Dedifferentiated amniotic fluid mesenchymal stem cell (primary cell): Measurements from ENCODE around the gene MRPL47.
"Not testable (repeated sequence)": the region's sequence is repeated elsewhere in the genome, so short reads cannot be mapped to it uniquely, and the experiment has no call there.

ENCODE experiments used
- DNase-seq: peaks from one replicate; pipeline ENCODE4 v3.0.0-alpha.2; 2016; ENCODE audit errors: extremely low spot score

The MRPL47 gene

DNA sequence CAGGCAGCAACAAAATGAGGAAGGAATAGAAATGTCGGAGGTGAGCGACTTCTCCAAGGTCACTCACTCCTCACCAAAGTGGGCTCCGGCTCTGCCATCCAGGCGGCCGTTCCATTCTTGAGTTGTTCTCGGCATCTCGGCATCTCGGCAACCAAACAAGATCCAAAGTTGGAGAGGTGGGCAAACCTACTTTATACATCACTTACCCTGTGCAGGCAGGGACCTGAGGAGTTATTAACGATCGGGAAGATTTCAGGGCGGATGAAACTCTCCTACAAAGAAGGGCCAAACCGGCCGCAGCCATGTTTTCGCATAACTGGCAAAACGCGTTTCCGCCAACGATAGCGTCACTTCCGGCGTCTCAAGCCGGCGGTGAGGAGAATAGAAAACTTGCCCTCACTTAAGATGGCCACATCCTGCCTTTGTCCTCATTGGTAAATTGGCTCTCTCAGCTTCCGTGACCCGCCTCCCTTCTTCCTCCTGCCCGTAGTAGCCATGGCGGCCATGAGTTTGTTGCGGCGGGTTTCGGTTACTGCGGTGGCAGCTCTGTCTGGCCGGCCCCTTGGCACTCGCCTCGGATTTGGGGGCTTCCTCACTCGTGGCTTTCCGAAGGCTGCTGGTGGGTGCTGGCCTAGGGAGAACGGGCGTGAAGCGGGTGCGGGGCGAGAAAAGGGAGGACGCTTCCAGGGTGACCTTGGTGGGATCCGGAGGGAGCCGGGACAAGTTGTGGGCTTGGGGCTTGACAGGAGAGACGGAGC lies at the start of gene MRPL47, which contains the start of gene NDUFB5:
Gene MRPL47 (minus strand): TSS at position 318 of the 758 bp plus-strand sequence. CDS start 14 bp downstream, at position 304.
Gene NDUFB5 (plus strand): TSS at position 474 of the 758 bp plus-strand sequence. CDS start 22 bp downstream, at position 496.
- peak; percentile 99 for DNase-seq

DNA sequence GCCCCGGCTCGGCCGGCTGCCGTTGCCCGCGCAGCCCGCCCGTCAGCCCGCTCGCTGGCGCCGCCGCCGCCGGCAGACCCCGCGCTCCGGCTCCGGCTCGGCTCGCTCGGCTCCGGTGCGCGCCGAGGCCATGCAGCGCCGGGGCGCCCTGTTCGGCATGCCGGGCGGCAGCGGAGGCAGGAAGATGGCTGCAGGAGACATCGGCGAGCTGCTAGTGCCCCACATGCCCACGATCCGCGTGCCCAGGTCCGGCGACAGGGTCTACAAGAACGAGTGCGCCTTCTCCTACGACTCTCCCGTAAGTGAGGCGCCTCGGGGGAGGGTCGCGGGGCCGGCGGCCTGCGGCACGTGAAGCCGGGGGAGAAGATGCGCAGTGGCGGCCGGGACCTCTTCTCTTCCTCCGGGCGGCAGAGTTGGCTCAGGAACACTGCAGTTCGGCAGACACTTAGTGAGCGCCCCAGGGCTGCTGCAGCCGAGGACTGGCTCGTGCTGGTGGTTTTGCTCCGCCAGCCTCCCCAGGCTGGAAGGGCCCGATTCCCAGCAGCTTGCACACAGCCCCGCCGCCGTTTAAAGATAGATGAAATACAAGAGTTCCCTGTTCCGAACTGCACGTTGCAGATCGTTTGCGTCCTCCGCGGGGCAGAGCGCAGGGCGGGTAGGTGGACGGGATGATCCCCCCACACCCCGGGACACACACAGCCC lies 48.8 kb upstream of the MRPL47 start:
- DNase-seq, result peak; percentile 72

DNA sequence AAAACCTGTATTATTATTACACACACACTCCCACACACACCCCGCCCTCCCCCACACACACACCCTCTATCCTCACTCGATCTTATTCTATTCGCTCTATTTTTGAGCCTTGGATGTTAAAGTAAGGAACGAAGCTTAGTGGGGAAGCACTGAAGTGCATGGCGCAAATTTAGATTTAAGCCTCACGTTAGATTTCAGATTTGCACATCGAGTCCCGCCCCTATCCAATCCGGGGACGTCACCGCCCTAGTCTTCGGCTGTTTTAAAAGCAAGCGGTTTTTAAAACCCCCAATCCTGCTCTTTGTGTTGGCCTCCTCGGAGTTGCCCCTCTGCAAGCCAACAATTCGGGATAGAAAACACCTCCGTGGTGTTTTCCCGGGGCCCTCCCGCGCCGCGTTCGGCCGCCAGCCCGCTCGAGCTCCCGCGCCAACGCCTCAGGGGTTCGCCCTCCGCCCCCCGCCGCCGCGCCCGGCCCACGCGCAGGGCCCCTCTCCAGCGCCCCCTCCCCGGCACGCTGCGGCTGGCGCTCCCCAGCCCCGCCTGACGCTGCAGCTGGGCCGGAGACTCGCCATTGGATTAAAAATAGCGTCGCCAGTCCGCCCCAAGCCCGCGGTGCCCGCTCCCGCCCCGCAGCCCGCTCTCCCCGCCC lies 48.1 kb upstream of the MRPL47 start, which contains the start of gene USP13:
Gene USP13 (plus strand): TSS at position 594 of the 649 bp plus-strand sequence. CDS start 186 bp downstream, outside the sequence.
- peak; percentile 64 for DNase-seq

DNA sequence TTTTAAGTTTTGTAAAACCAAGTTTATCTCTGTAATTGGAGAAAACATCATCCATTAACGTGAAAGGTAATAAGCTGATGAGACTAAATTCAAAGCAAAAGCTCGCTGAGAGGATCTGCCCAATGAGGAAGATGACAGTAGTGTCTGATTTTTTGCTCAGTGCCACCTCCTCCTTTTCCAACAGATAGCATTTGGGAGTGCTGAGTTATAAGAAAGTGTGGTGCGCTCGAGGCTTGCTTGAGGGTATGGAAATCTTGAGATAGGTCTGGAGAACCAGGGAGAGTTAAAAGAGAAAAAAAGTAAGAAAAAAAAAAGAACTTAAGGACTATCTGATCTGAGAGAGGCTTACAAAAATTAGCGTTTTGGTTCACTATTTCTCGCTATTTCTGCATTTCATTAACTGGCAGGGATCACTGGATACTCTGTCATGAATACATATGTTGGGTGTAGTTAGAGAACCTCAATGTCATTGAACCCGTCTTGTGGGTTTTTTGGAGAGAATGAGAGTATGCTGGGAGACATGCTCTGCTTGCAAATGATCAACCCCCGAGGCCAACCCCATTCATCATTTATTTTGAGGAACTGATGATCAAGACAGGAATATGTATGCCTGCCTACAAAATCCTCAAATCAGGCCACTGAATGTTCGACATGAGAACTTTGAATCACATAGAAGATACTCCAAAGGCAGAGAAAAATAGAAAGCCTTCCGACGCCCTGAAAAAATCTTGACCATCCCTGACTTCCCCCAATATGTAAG lies 47.4 kb upstream of the MRPL47 start:
- DNase-seq, result no peak

DNA sequence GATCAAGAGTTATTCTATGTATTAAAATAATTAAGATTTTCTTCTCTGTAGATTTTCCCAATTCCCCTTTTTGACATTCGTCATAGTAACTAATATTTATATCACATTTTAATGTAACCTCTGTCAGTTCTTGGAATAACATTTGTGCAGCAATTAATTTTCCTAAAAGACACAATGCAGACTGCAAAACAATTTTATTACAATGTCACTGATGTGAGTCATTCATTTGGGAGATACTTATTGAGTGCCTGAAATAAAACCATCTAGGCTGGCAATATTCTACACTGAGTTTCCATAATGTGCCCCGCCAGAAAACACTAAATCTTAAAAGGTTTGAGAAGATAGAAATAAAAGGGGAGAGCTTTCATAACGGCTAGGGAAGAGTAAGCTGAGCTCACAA lies 41.7 kb upstream of the MRPL47 start:
- DNase-seq, result no peak

DNA sequence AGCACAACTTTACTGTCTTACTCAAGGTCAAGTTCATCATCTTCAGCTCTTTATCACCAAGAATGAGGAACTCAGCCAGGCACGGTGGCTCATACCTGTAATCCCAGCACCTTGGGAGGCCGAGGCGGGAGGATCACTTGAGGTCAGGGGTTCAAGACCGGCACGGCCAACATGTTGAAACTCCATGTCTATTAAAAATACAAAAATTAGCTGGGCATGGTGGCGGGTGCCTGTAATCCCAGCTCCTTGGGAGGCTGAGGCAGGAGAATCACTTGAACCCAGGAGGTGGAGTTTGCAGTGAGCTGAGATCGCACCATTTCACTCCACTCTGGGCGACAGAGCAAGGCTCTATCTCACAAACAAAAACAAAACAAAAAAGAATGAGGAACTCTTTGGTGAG lies 39.4 kb upstream of the MRPL47 start:
- DNase-seq, result not testable (repeated sequence)

DNA sequence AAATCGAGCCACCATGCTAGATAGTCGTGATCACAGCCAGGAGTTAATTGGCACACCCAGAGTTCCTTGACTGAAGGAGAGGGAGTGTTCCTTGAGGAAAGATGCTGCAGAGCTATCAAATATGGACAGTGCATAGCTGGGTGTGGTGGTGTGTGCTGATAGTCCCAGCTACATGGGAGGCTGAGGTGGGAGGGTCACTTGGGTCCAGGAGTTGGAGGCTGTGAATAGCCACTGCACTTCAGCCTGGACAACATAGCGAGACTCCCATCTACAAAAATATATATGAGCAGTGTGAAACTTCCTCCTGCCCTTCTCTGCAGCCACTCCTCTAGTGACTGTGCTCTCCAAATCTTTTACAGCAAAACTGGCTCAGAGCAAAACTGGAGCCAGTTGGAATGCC lies 38.4 kb upstream of the MRPL47 start:
- DNase-seq, result no peak

DNA sequence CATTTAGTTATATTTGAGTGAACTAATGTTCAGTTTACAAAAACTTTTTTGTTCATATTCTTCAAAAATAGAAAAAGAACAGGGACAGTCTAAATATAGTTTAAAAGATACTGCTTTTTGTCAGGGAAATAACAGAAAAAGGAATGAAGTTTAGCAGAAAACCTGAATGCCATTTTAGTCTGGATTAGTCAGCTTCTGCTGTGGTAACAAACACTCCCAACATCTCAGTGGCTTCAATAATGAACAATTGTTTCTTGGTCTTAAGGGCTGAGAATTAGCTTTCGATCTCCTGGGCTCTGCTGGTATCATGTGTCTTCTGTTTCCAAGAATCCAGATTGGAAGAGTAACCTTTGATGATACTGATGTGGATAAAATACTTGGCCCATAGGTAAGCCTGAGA lies 36.0 kb upstream of the MRPL47 start:
- no peak for DNase-seq

DNA sequence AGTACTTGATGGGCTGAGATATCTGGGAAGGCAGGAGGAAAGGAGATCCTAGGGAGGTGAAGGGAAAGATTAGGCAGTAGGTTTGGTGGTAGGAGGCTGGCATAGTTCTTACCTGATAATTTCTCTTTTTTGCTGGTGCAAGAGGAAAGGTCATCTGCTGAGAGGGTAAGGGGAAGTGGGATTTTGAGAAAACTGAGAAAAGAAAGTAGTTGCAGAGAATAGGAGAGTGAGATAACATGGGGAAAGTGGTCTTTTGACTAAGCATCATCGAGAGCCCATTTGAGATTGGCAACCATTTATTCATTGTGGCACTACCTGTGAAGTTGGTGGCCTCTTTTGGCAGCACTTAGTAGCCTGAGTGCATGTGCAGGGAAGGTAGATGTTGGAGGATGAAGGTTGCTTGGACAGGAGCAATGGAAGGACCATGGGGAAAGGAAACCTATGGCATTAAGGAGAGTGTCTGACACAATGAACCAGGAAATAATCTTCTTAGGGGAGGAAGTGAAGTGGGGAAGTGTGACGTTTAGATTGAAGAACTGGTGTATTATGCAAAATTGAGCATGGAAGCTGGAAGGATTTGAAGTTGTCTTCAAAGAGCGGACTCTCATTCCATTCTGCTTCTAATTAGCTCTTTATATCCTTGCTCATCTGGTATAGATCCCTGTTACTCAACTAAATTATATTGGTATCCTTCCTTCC lies 26.5 kb upstream of the MRPL47 start:
- DNase-seq, result no peak

DNA sequence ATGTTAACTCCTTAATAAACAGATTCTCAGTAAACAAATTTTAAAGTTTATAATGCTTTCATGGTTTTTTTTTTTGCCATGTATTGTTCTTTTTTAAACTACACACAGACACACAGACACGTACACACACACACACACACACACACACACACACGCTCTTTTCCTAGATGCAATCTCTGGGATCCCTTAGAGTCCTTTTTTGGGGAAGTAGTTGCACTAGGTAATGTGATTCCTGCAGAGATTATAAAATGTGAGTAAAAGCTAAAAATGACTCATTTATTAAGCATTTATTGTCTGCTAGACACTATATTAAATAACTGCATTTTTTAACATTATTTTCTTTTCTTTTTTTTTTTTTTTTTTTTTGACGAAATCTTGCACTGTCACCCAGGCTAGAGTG lies 20.0 kb upstream of the MRPL47 start:
- no peak for DNase-seq

DNA sequence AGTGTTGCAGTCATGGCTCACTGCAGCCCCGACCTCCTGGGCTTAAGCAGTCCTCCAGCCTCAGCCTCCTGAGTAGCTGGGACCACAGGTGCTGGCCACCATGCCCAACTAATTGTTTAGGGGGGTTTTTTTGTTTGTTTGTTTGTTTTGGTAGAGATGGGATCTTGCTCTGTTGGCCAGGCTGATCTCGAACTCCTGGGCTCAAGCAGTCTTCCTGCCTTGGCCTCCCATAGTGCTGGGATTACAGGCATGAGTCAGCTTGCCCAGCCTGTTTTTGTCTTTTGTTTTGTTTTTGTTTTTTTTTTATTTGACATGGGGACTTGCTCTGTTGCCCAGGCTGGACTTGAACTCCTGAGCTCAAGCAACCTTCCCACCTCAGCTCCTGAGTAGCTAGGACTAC lies 17.6 kb upstream of the MRPL47 start:
- no peak for DNase-seq

DNA sequence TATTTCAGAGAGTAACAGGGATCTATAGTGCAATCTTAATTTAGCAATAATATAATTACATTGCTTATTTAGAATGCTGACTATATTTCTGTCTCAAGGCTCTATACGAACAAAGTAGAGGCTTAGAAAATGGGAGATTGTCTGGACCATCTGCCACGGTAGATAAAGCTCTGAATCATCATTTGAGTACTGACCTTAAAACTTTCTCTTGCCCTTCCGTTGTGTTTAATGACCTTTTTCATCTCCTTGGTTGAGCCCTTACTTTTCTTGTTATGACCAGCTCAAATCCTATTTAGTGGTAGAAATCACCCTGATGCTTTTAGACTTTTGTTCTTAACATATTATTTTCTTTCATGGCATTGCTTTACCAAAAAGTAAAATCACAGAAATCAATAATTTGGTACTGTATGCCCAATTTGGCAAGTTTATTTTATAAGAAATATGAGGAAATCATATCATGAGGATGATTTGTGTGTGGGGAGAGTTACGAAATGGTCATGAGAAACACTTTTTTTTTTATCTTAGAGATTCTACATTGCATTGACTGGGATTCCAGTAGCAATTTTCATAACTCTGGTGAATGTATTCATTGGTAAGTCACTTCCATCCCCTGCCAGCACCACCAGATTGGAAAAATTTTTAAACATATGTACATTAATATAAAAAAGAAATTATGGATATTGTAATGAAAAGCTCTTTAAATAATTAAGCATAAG lies 11.2 kb upstream of the MRPL47 start:
- no peak for DNase-seq

DNA sequence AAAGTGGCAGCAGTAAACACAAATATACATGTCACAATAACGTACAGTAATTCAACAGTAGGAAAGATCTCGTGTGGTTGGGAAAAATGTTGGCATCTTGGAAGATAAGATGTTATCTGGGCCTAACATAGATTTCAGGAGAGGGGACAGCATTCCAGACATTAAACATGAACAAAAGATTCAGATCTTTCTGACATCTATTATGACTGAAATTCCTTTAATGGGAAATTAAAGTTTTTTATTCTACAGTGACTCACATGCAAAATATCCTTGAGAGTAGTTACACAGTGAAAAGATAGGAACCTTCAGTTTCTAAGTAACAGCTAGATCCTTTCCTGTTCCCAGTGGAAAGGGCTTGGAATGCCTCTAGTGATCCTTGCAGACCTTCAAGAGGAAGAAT lies 9.4 kb upstream of the MRPL47 start:
- peak; percentile 66 for DNase-seq

DNA sequence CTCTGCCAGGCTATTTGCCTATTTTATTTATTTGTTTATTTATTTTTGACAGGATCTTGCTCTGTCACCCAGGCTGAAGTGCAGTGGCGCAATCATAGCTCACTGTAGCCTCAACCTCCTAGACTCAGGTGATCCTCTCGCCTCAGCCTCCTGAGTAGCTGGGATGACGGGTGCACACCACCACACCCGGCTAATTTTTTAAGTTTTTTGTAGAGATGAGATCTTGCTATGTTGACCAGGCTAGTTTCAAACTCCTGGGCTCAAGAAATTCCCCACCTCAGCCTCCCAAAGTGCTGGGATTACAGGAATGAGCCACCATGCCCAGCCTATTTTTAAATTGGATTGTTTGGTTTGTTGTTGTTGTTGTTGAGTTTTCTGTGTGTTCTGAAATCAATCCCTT lies 5.6 kb upstream of the MRPL47 start:
- no peak for DNase-seq

DNA sequence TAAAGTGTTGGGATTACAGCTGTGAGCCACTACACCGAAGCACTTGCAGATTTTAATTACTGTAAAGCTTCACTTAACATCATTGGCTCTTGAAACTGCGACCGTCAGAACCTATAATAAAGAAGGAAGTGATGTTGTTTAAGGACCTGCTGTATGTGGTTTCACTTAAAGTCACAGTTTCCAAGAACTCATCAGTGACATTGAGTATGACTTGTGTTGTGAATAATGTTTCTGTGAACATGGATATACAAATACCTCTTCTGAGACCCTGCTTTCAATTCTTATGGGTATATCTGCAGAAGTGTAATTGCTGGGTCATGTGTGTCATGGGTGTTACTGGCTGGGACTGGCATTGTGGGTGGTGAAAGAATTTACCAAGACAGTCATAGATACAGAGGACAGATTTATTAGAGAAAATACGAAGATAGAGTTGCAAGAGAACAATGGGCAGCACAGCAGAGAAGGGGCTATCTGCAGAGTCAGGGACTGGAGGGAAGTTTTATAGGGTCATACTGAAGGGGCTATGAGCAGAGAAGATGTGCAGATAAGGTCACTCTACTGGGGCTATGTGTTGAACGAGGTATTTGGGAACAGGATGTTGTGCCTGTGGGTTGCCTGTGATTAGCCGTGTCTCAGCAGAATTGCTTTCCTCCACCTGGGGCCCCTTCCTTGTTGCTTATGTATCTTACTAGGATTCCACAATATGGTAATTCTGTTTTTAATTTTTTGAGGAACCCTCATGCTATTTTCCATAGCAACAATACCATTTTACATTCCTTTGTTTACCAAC lies 4.7 kb upstream of the MRPL47 start:
- no peak for DNase-seq

DNA sequence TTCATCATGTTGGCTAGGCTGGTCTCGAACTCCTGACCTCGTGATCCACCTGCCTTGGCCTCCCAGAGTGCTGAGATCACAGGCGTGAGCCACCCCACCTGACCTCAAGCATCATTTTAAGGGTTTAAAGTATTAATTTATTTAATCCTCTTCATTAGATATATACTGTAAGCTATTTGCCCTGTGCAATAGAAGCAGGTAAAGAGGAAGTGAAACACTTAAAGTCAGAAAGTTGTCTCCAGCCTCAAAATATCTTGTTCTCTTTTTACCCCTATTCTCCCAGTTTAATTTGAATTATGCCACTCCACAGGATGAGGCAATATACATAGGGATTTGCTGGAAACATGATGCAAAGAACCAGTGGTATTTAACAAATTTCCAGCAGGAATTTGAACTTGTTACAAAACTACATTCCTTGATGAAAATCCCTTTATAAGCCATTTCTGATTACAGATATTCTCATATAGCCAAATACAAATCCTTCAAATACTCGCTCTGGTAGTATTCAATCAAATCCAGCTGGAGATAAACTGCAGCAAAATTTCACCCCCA lies 2.2 kb upstream of the MRPL47 start:
- no peak for DNase-seq

DNA sequence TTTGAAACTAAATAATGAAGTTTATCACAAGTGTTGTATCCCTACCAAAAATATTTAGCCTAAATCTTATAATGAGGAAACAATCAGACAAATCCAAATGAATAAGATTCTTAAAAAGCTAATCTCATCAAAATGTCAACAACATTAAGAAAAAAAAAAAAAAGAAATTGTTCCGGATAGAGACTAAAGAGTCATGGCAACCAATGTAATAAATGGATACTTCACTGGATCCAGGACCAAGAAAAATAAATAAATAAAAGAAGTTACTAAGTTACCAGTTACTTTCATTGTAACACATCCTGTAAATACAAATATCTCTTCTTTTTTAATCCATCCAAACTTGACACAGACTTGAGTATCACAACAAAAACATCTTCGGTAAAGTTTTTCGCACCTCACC lies 607 bp downstream of the MRPL47 start:
- no peak for DNase-seq

DNA sequence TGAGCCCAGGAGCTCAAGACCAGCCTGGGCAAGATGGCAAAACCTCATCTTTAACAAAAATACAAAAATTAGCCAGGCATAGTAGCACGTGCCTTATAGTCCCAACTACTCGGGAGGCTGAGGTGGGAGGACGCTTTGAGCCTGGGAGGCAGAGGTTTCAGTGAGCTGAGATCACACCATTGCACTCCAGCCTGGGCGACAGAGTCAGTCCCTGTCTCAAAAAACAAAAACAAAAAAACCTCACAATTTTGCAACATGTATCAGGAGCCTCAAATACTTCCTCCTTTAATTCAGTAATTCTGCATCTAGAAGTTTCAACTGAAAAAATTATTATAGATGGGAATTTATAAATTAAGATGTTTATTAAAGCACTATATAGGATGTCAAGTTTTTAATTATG lies 1.1 kb downstream of the MRPL47 start:
- DNase-seq, result no peak

DNA sequence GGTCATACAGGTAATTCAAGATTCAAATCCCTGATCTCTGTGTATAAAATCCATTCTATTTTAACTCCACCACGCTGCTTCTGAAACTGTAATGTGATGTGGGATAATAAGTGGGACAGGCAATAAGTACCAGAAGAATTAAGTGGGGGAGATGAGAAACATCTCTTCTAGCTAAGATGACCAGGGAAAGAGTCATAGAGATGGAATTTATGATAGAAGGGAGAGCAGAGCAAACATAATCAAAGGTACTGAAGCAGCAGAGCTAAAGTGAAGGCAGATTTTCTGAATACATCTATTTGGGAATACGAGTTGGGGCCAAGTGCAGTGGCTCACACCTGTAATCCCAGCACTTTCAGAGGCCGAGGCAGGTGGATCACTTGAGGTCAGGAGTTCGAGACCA lies 4.9 kb downstream of the MRPL47 start:
- no peak for DNase-seq
